IMR-90 (cell line): Measurements from ENCODE around the gene BCL2. TPM values are rescaled to one million over a fixed set of nuclear protein-coding genes. Genes with fewer than 3 reads are reported as not detected.

ENCODE experiments used
- ATAC-seq: fragments of 200-7000 bp; cut with Tn5 transposase; 2 replicates; pipeline ENCODE4 v1.9.1; 2020; ENCODE audit warnings: low read depth, mild to moderate bottlenecking, moderate library complexity
- BruUV-seq: library from RNA; stranded (reverse); fragments of 400-500 nt; replicated peaks from 2 replicates; lab custom pipeline; 2021; lab: Mats Ljungman, UMichigan
- CTCF ChIA-PET: fragments of 300-600 bp; formaldehyde crosslinking; extraction: SDS; loops from one replicate; lab custom pipeline; 2021; ENCODE audit warnings: antibody characterized with exemption; lab: Yijun Ruan, JAX
- POLR2A ChIA-PET: fragments of 300-600 bp; sonication (Branson Sonifier 250); formaldehyde crosslinking; loops from one replicate; lab custom pipeline; 2022; ENCODE audit warnings: antibody characterized with exemption; ENCODE audit not compliant: unreplicated experiment; lab: Charles Lee
- DNase-seq: peaks from one replicate; pipeline ENCODE4 v3.0.0; 2013
- H2AFZ ChIP-seq: replicated peaks from 2 replicates; pipeline ENCODE3; 2013; ENCODE audit warnings: low read length, mild to moderate bottlenecking; ENCODE audit not compliant: poor library complexity
- H2AK5ac ChIP-seq: 2 replicates; pipeline ENCODE4 v1.6.1; 2013; ENCODE audit warnings: low read depth, low read length, inconsistent platforms
- H2AK9ac ChIP-seq: replicated peaks from 2 replicates; pipeline ENCODE3; 2013; ENCODE audit warnings: mild to moderate bottlenecking, low read depth, low read length, moderate library complexity; ENCODE audit not compliant: poor library complexity
- H2BK120ac ChIP-seq: 2 replicates; pipeline ENCODE4 v1.6.1; 2013; ENCODE audit warnings: low read depth, low read length, inconsistent platforms
- H2BK15ac ChIP-seq: 3 replicates; pipeline ENCODE4 v1.6.1; 2013; ENCODE audit warnings: low read depth, low read length, inconsistent platforms
- H2BK20ac ChIP-seq: 2 replicates; pipeline ENCODE4 v1.6.1; 2013; ENCODE audit warnings: low read depth, mild to moderate bottlenecking, inconsistent platforms, low read length, moderate library complexity
- H2BK5ac ChIP-seq: 2 replicates; pipeline ENCODE4 v1.6.1; 2013; ENCODE audit warnings: mild to moderate bottlenecking, low read depth, low read length, inconsistent platforms; ENCODE audit not compliant: poor library complexity, severe bottlenecking
- H3K14ac ChIP-seq: replicated peaks from 2 replicates; pipeline ENCODE4 v1.6.1; 2013; ENCODE audit warnings: low read depth, low read length, inconsistent platforms
- H3K18ac ChIP-seq: 2 replicates; pipeline ENCODE4 v1.6.1; 2013; ENCODE audit warnings: low read depth, low read length, control low read depth
- H3K23ac ChIP-seq: 2 replicates; pipeline ENCODE4 v1.6.1; 2013; ENCODE audit warnings: low read depth, low read length, inconsistent platforms
- H3K27ac ChIP-seq: 2 replicates; pipeline ENCODE4 v1.5.1; 2013; ENCODE audit warnings: mild to moderate bottlenecking, control low read depth, low read length; ENCODE audit not compliant: insufficient read depth
- H3K27me3 ChIP-seq: 2 replicates; pipeline ENCODE4 v1.6.1; 2013; ENCODE audit warnings: low read length; ENCODE audit not compliant: control insufficient read depth, insufficient read depth
- H3K36me3 ChIP-seq: 2 replicates; pipeline ENCODE4 v1.6.1; 2013; ENCODE audit warnings: low read length, mixed read lengths; ENCODE audit not compliant: control insufficient read depth, insufficient read depth
- H3K4ac ChIP-seq: 2 replicates; pipeline ENCODE4 v1.6.1; 2013; ENCODE audit warnings: low read depth, low read length, inconsistent platforms
- H3K4me1 ChIP-seq: 2 replicates; pipeline ENCODE4 v1.6.1; 2013; ENCODE audit warnings: low read length, mixed read lengths; ENCODE audit not compliant: control insufficient read depth, insufficient read depth
- H3K4me2 ChIP-seq: 2 replicates; pipeline ENCODE4 v1.6.1; 2013; ENCODE audit warnings: low read depth, mild to moderate bottlenecking, control low read depth, low read length, moderate library complexity
- H3K4me3 ChIP-seq: 2 replicates; pipeline ENCODE4 v1.5.1; 2013; ENCODE audit warnings: low read depth, mild to moderate bottlenecking, control low read depth, low read length, moderate library complexity; ENCODE audit not compliant: insufficient read depth
- H3K56ac ChIP-seq: 2 replicates; pipeline ENCODE4 v1.6.1; 2013; ENCODE audit warnings: low read length, inconsistent platforms; ENCODE audit not compliant: insufficient read depth; ENCODE audit errors: extremely low read depth
- H3K79me1 ChIP-seq, 2 experiments: 2 replicates each; pipeline ENCODE4 v1.6.1; 2013; ENCODE audit warnings: low read length in 2 of 2, inconsistent platforms in 1 of 2, low read depth in 1 of 2
- H3K9ac ChIP-seq: 2 replicates; pipeline ENCODE4 v1.6.1; 2013; ENCODE audit warnings: low read depth, low read length, control low read depth
- H3K9me1 ChIP-seq: 2 replicates; pipeline ENCODE4 v1.6.1; 2013; ENCODE audit warnings: low read length, inconsistent platforms; ENCODE audit not compliant: insufficient read depth
- H3K9me3 ChIP-seq: 2 replicates; pipeline ENCODE4 v1.6.1; 2013; ENCODE audit warnings: low read length; ENCODE audit not compliant: control insufficient read depth, insufficient read depth
- H4K20me1 ChIP-seq: 2 replicates; pipeline ENCODE4 v1.6.1; 2013; ENCODE audit warnings: low read length, inconsistent platforms; ENCODE audit not compliant: insufficient read depth
- H4K5ac ChIP-seq: 2 replicates; pipeline ENCODE4 v1.6.1; 2013; ENCODE audit warnings: mild to moderate bottlenecking, low read depth, low read length, control low read depth
- H4K8ac ChIP-seq, 2 experiments: 2 replicates each; pipeline ENCODE4 v1.6.1; 2013; ENCODE audit warnings: low read depth in 2 of 2, low read length in 2 of 2, control low read depth in 1 of 2, inconsistent platforms in 1 of 2
- H4K91ac ChIP-seq: 2 replicates; pipeline ENCODE4 v1.6.1; 2013; ENCODE audit warnings: low read depth, low read length, inconsistent platforms; ENCODE audit not compliant: insufficient read depth
- BHLHE40 ChIP-seq: fragments of 150-350 bp; IDR thresholded peaks from 2 replicates; pipeline ENCODE4 v1.6.1; 2016; ENCODE audit warnings: mild to moderate bottlenecking, low read depth, low read length
- CHD1 ChIP-seq: IDR thresholded peaks from 2 replicates; pipeline ENCODE4 v1.6.1; 2012; ENCODE audit warnings: low read depth, low read length, improper control_type of control experiment
- CTCF ChIP-seq: conservative IDR thresholded peaks from 2 replicates; pipeline ENCODE4 v1.5.1; 2012; ENCODE audit warnings: mild to moderate bottlenecking, low read depth, low read length, improper control_type of control experiment
- ELK1 ChIP-seq: fragments of 150-350 bp; IDR thresholded peaks from 2 replicates; pipeline ENCODE4 v1.6.1; 2016; ENCODE audit warnings: low read depth, mild to moderate bottlenecking, low read length, moderate library complexity, borderline replicate concordance
- MAFK ChIP-seq: IDR thresholded peaks from 2 replicates; pipeline ENCODE4 v1.6.1; 2012; ENCODE audit warnings: low read depth, low read length, improper control_type of control experiment
- MAZ ChIP-seq: IDR thresholded peaks from 2 replicates; pipeline ENCODE4 v1.6.1; 2012; ENCODE audit warnings: low read depth, mild to moderate bottlenecking, low read length, improper control_type of control experiment, moderate library complexity, borderline replicate concordance
- NFE2L2 ChIP-seq: fragments of 150-350 bp; IDR thresholded peaks from 2 replicates; pipeline ENCODE4 v1.6.1; 2016; ENCODE audit warnings: low read depth, mild to moderate bottlenecking, low read length
- POLR2A ChIP-seq: IDR thresholded peaks from 2 replicates; pipeline ENCODE4 v1.6.1; 2012; ENCODE audit warnings: mild to moderate bottlenecking, low read depth, low read length
- RCOR1 ChIP-seq: IDR thresholded peaks from 2 replicates; pipeline ENCODE4 v1.6.1; 2012; ENCODE audit warnings: mild to moderate bottlenecking, low read length, improper control_type of control experiment; ENCODE audit not compliant: insufficient replicate concordance
- USF2 ChIP-seq: fragments of 150-350 bp; IDR thresholded peaks from 2 replicates; pipeline ENCODE4 v1.6.1; 2017; ENCODE audit warnings: mild to moderate bottlenecking, antibody characterized with exemption, low read length, low read depth
- WGBS, 2 experiments: methylation state at CpG; one replicate each; pipeline versions ENCODE4 v1.1.5 to v1.1.7; 2013; ENCODE audit warnings: missing lambda C conversion rate in 2 of 2; ENCODE audit not compliant: insufficient read length in 1 of 2; ENCODE audit errors: extremely low coverage in 2 of 2; 5-methylcytosine and 5-hydroxymethylcytosine counted together
- dilution Hi-C: fragments of 300-500 bp; cut with HindIII; formaldehyde crosslinking; loops from one replicate; pipeline ENCODE4 v1.14.3; 2018; ENCODE audit warnings: low sequenced_read_pairs; ENCODE audit not compliant: unreplicated experiment
- in situ Hi-C: fragments of 300-500 bp; cut with MboI; formaldehyde crosslinking; loops from 3 replicates; pipeline ENCODE4 v1.14.3; 2019; ENCODE audit warnings: low sequenced_read_pairs, inconsistent platforms, mixed read lengths
- intact Hi-C: fragments of 100-400 bp; cut with micrococcal nuclease; formaldehyde crosslinking; loops from 2 replicates; pipeline ENCODE4 v1.10.0; 2022
- polyA plus RNA-seq, 3 experiments: library from polyadenylated mRNA; depleted of rRNA; stranded (reverse); fragments of >200 nt; gene quantifications; 2 replicates each; pipeline ENCODE4 v1.2.3, GENCODE V29; 2012; ENCODE audit warnings: low replicate concordance in 1 of 3
- total RNA-seq: library from RNA; depleted of rRNA; stranded (reverse); fragments of >200 nt; gene quantifications from 2 replicates; pipeline ENCODE4 v1.2.3, GENCODE V29; 2012

BCL2 gene
- total and polyA plus RNA-seq, 2 of the 4 experiments (the other 2 are of a cell fraction): 0.24 to 0.54 TPM

- Histone ChIP-seq H3K9me3 (no peaks in the 10 kb centered on the region), H3K4ac (no peak overlapping the region), H3K27me3 (peaks cover 22% of the 10 kb centered on the region), H3K14ac (no peak overlapping the region), H3K4me2 (no peak overlapping the region), H3K36me3 (no peaks in the 10 kb centered on the region), H2BK120ac (no peak overlapping the region), H2BK5ac (no peak overlapping the region), H4K91ac (no peak overlapping the region), H4K5ac (no peak overlapping the region), H3K9me1 (no peaks in the 10 kb centered on the region; the same call in 1 of the 2 replicates), H3K9ac (no peak overlapping the region), H3K23ac (no peak overlapping the region), H3K56ac (no peak overlapping the region), H4K20me1 (no peaks in the 10 kb centered on the region; the same call in 1 of the 2 replicates), H3K4me3 (no peak overlapping the region), H3K4me1 (peaks cover 2% of the 10 kb centered on the region; the same call in 1 of the 2 replicates), H2BK15ac (no peak overlapping the region), H2AK9ac (no peak overlapping the region), H2BK20ac (no peak overlapping the region), H4K8ac (no peak overlapping the region), H2AFZ (no peak overlapping the region), H3K27ac (no peak overlapping the region), H2AK5ac (no peak overlapping the region), H3K18ac (no peak overlapping the region), H3K79me1 (no peaks in the 10 kb centered on the region)
- ATAC-seq (no peak), DNase-seq (no peak)
- no peak for TF ChIP-seq USF2
- TF ChIP-seq MAZ: no peak
- no peak for TF ChIP-seq MAFK
- no peak for TF ChIP-seq NFE2L2
- no peak for TF ChIP-seq CHD1
- no peak for TF ChIP-seq POLR2A
- no peak for TF ChIP-seq CTCF
- no peak for TF ChIP-seq BHLHE40
- no peak for TF ChIP-seq ELK1
- no peak for TF ChIP-seq RCOR1
- dilution Hi-C loops: no loop called here
- CTCF ChIA-PET: no interaction called here
- POLR2A ChIA-PET: no interaction called here
- in situ Hi-C loops: no loop called here
- BruUV-seq: no TSS peak
- intact Hi-C loops: no loop called here
- WGBS, 2 experiments: 79% methylated on average over 2 of the region's 7 CpGs; no CpG with 5 or more reads in 1 of the 2 experiments
Observed at GRCh38 chr18:63152791-63153190, 166.8 kb downstream of the BCL2 start.
